HL-60 (cell line): ENCODE data around the gene PSMA3.

Experiments used
- DNase-seq, 2 experiments: peaks; one replicate each; pipeline ENCODE4 v3.0.0-alpha.2; 2010 to 2020; ENCODE audit warnings: low read depth in 1 of 2, low spot score in 1 of 2
- H3K27ac ChIP-seq: fragments of 250-450 bp; sonication (Bioruptor Pico); replicated peaks from 2 replicates; pipeline ENCODE4 v1.5.1; 2020; ENCODE audit warnings: mild to moderate bottlenecking, moderate library complexity
- H3K27me3 ChIP-seq: fragments of 250-450 bp; sonication (Bioruptor Pico); 2 replicates; pipeline ENCODE4 v1.5.1; 2021; ENCODE audit warnings: mild to moderate bottlenecking, moderate library complexity; ENCODE audit not compliant: insufficient read depth, poor library complexity, severe bottlenecking
- H3K4me3 ChIP-seq: replicated peaks from 2 replicates; pipeline ENCODE4 v1.5.1; 2011; ENCODE audit warnings: mild to moderate bottlenecking, control low read depth, low read length; ENCODE audit not compliant: insufficient read depth
- CTCF ChIP-seq: IDR thresholded peaks from one replicate; pipeline ENCODE4 v1.5.1; 2011; ENCODE audit warnings: low read length, control low read depth, inconsistent platforms; ENCODE audit not compliant: insufficient read depth
- GABPA ChIP-seq: IDR thresholded peaks from 2 replicates; pipeline ENCODE4 v1.6.1; 2012; ENCODE audit warnings: low read depth
- POLR2AphosphoS5 ChIP-seq: IDR thresholded peaks from 2 replicates; pipeline ENCODE4 v1.6.1; 2012; ENCODE audit warnings: low read depth
- REST ChIP-seq: IDR thresholded peaks from 2 replicates; pipeline ENCODE4 v1.6.1; 2012; ENCODE audit warnings: low read depth; ENCODE audit not compliant: insufficient replicate concordance
- SPI1 ChIP-seq: IDR thresholded peaks from 2 replicates; pipeline ENCODE4 v1.6.1; 2012; ENCODE audit warnings: low read depth, mild to moderate bottlenecking, borderline replicate concordance

The PSMA3 gene

GRCh38 chr14:58301416-58301815 is 56.8 kb downstream of the PSMA3 start:
- Histone ChIP-seq H3K27me3 (no peaks in the 10 kb centered on the region), H3K27ac (no peak overlapping the region), H3K4me3 (no peak overlapping the region)
- TF ChIP-seq REST (no peak), CTCF (no peak), POLR2AphosphoS5 (no peak), SPI1 (no peak), GABPA (no peak)
- DNase-seq, result no peak

GRCh38 chr14:58305730-58306129 is 61.1 kb downstream of the PSMA3 start:
- TF ChIP-seq POLR2AphosphoS5, result no peak
- TF ChIP-seq SPI1, result no peak
- no peak for TF ChIP-seq GABPA
- TF ChIP-seq REST, result no peak
- TF ChIP-seq CTCF, result no peak

GRCh38 chr14:58307597-58308316 is 63.1 kb downstream of the PSMA3 start:
- H3K4me3 ChIP-seq, result no peak overlapping the region
- DNase-seq, result no peak
- no peaks in the 10 kb centered on the region for H3K27me3 ChIP-seq
- TF ChIP-seq GABPA, result no peak
- no peak for TF ChIP-seq REST
- no peak for TF ChIP-seq CTCF
- TF ChIP-seq SPI1, result no peak
- TF ChIP-seq POLR2AphosphoS5, result no peak
- H3K27ac ChIP-seq, result no peak overlapping the region

More at GRCh38 chr14:58305730-58306129, 61.1 kb downstream of the PSMA3 start:
- Histone ChIP-seq H3K27me3 (no peaks in the 10 kb centered on the region), H3K27ac (no peak overlapping the region), H3K4me3 (no peak overlapping the region)
- DNase-seq, result no peak
